Neuronal stem cell (in vitro differentiated cells): ENCODE measurements around the gene SSC5D.
A peak's percentile ranks its signal among the peaks of the same experiment; 100 is the strongest.

Source experiments
- DNase-seq: peaks from one replicate; pipeline ENCODE4 v3.0.0-alpha.2; 2013; ENCODE audit warnings: low spot score
- H2AFZ ChIP-seq: one replicate; pipeline ENCODE4 v1.6.1; 2013; ENCODE audit warnings: mild to moderate bottlenecking, low read length, inconsistent platforms
- H2AK5ac ChIP-seq: 2 replicates; pipeline ENCODE4 v1.6.1; 2013; ENCODE audit warnings: low read depth, mild to moderate bottlenecking, inconsistent platforms, low read length, moderate library complexity, mixed read lengths
- H2BK120ac ChIP-seq: 2 replicates; pipeline ENCODE4 v1.6.1; 2013; ENCODE audit warnings: low read depth, mild to moderate bottlenecking, inconsistent platforms, low read length, moderate library complexity, mixed read lengths
- H2BK12ac ChIP-seq: one replicate; pipeline ENCODE4 v1.6.1; 2013; ENCODE audit warnings: low read length, inconsistent platforms
- H2BK15ac ChIP-seq: 2 replicates; pipeline ENCODE4 v1.6.1; 2013; ENCODE audit warnings: mild to moderate bottlenecking, low read length, inconsistent platforms, mixed read lengths
- H2BK5ac ChIP-seq: one replicate; pipeline ENCODE4 v1.6.1; 2013; ENCODE audit warnings: inconsistent platforms, mild to moderate bottlenecking, low read length, moderate library complexity
- H3K14ac ChIP-seq: one replicate; pipeline ENCODE4 v1.6.1; 2013; ENCODE audit warnings: low read length, inconsistent platforms
- H3K18ac ChIP-seq: 2 replicates; pipeline ENCODE4 v1.6.1; 2013; ENCODE audit warnings: low read length, inconsistent platforms
- H3K23ac ChIP-seq: 2 replicates; pipeline ENCODE4 v1.6.1; 2013; ENCODE audit warnings: low read depth, mild to moderate bottlenecking, mixed read lengths, low read length, inconsistent platforms; ENCODE audit not compliant: poor library complexity
- H3K27ac ChIP-seq: replicated peaks from 3 replicates; pipeline ENCODE4 v1.5.1; 2013; ENCODE audit warnings: low read length, inconsistent platforms
- H3K27me3 ChIP-seq, 3 experiments: 2 replicates each; pipeline ENCODE4 v1.6.1; 2013; ENCODE audit warnings: low read length in 3 of 3, mild to moderate bottlenecking in 2 of 3, inconsistent platforms in 1 of 3, low read depth in 1 of 3, mixed read lengths in 1 of 3, moderate library complexity in 1 of 3; ENCODE audit not compliant: control insufficient read depth in 3 of 3, insufficient read depth in 3 of 3
- H3K36me3 ChIP-seq, 2 donors: replicated peaks in 1 of 2; 2 replicates each; pipeline ENCODE4 v1.6.1; 2013; ENCODE audit warnings: low read length in 2 of 2; ENCODE audit not compliant: control insufficient read depth in 2 of 2, insufficient read depth in 2 of 2
- H3K4ac ChIP-seq: 2 replicates; pipeline ENCODE4 v1.6.1; 2013; ENCODE audit warnings: inconsistent platforms, mild to moderate bottlenecking, low read length, moderate library complexity
- H3K4me1 ChIP-seq, 2 donors: 1 replicate in 1 of 2; 2 replicates in 1 of 2; pipeline ENCODE4 v1.6.1; 2013; ENCODE audit warnings: low read length in 2 of 2, low read depth in 1 of 2; ENCODE audit not compliant: control insufficient read depth in 2 of 2, insufficient read depth in 1 of 2
- H3K4me2 ChIP-seq: one replicate; pipeline ENCODE4 v1.6.1; 2013; ENCODE audit warnings: mild to moderate bottlenecking, low read length, inconsistent platforms; ENCODE audit not compliant: insufficient read depth, poor library complexity, severe bottlenecking
- H3K4me3 ChIP-seq, 2 donors: 2 replicates each; pipeline ENCODE4 v1.5.1; 2013; ENCODE audit warnings: low read length in 2 of 2, mild to moderate bottlenecking in 2 of 2, inconsistent platforms in 1 of 2, moderate library complexity in 1 of 2
- H3K79me1 ChIP-seq: one replicate; pipeline ENCODE4 v1.6.1; 2013; ENCODE audit warnings: low read depth, mild to moderate bottlenecking, inconsistent platforms, low read length, moderate library complexity
- H3K9ac ChIP-seq: one replicate; pipeline ENCODE4 v1.6.1; 2013; ENCODE audit warnings: mild to moderate bottlenecking, low read depth, low read length, inconsistent platforms; ENCODE audit not compliant: poor library complexity
- H3K9me3 ChIP-seq, 2 donors: replicated peaks in 1 of 2; 2 replicates each; pipeline versions ENCODE3 to v1.6.1; 2013; ENCODE audit warnings: low read length in 2 of 2, mild to moderate bottlenecking in 2 of 2, inconsistent platforms in 1 of 2, low read depth in 1 of 2, mixed read lengths in 1 of 2, moderate library complexity in 1 of 2; ENCODE audit not compliant: control insufficient read depth in 2 of 2, insufficient read depth in 1 of 2
- H4K8ac ChIP-seq: one replicate; pipeline ENCODE4 v1.6.1; 2013; ENCODE audit warnings: low read depth, mild to moderate bottlenecking, inconsistent platforms, low read length, moderate library complexity
- H4K91ac ChIP-seq: one replicate; pipeline ENCODE4 v1.6.1; 2013; ENCODE audit warnings: low read length, low read depth, mild to moderate bottlenecking, inconsistent platforms; ENCODE audit not compliant: poor library complexity
- WGBS, 2 donors: extraction: QIAGEN DNeasy Blood & Tissue Kit; methylation state at CpG; one replicate each; pipeline ENCODE4 v1.1.7; 2013; ENCODE audit warnings: missing lambda C conversion rate in 2 of 2, mixed read lengths in 1 of 2; ENCODE audit not compliant: insufficient read length in 2 of 2, insufficient replicate concordance in 1 of 2; ENCODE audit errors: extremely low coverage in 2 of 2; 5-methylcytosine and 5-hydroxymethylcytosine counted together

Gene SSC5D

GRCh38 chr19:55471266-55471665 lies 17.0 kb upstream of the SSC5D start:
- Histone ChIP-seq H2BK15ac (peak overlapping the region; percentile 3), H3K27ac (no peak overlapping the region), H3K36me3 (no peaks in the 10 kb centered on the region), H3K4me1 (peaks cover 11 to 22% of the 10 kb centered on the region in 2 donors), H3K23ac (no peak overlapping the region), H4K8ac (no peak overlapping the region), H3K9me3 (no peaks in the 10 kb centered on the region), H2AFZ (no peak overlapping the region), H3K27me3 (peaks cover 0 to 7% (median 0%) of the 10 kb centered on the region in 3 experiments), H3K14ac (no peak overlapping the region), H2AK5ac (no peak overlapping the region), H2BK12ac (no peak overlapping the region), H3K9ac (no peak overlapping the region), H3K4me3 (no peak overlapping the region), H3K4ac (no peak overlapping the region), H2BK120ac (no peak overlapping the region), H3K18ac (no peak overlapping the region), H2BK5ac (no peak overlapping the region), H4K91ac (no peak overlapping the region), H3K4me2 (no peak overlapping the region), H3K79me1 (no peaks in the 10 kb centered on the region)
- WGBS, 2 donors = no CpG with 5 or more reads among the region's 13 CpGs
- DNase-seq = no peak

- no peak overlapping the region for H4K91ac ChIP-seq
- H2BK12ac ChIP-seq = no peak overlapping the region
- H4K8ac ChIP-seq = no peak overlapping the region
- peaks cover 11 to 22% of the 10 kb centered on the region in 2 donors for H3K4me1 ChIP-seq
- H3K9ac ChIP-seq = no peak overlapping the region
- H3K27me3 ChIP-seq = peaks cover 0 to 2% (median 0%) of the 10 kb centered on the region in 3 experiments
- no peak overlapping the region for H3K23ac ChIP-seq
- no peak overlapping the region for H3K4ac ChIP-seq
- no peaks in the 10 kb centered on the region for H3K9me3 ChIP-seq
- WGBS, 2 donors = no CpG with 5 or more reads among the region's 8 CpGs
- no peaks in the 10 kb centered on the region for H3K79me1 ChIP-seq
- H3K36me3 ChIP-seq = no peaks in the 10 kb centered on the region
- H2BK15ac ChIP-seq = no peak overlapping the region
- no peak for DNase-seq
- no peak overlapping the region for H3K14ac ChIP-seq
- H2BK120ac ChIP-seq = no peak overlapping the region
- H3K18ac ChIP-seq = peak overlapping the region; percentile 19
- H3K4me3 ChIP-seq = no peak overlapping the region
- peak overlapping the region; percentile 86 for H2AK5ac ChIP-seq
- no peak overlapping the region for H2AFZ ChIP-seq
- H3K27ac ChIP-seq = no peak overlapping the region
- no peak overlapping the region for H3K4me2 ChIP-seq
- no peak overlapping the region for H2BK5ac ChIP-seq
Observed at GRCh38 chr19:55472463-55472862, 15.8 kb upstream of the SSC5D start.

- peak overlapping the region; percentile 87 for H3K18ac ChIP-seq
- no peaks in the 10 kb centered on the region for H3K36me3 ChIP-seq
- no peak overlapping the region for H3K4me2 ChIP-seq
- H3K23ac ChIP-seq = no peak overlapping the region
- DNase-seq = no peak
- peaks cover 11 to 24% of the 10 kb centered on the region in 2 donors for H3K4me1 ChIP-seq
- no peak overlapping the region for H3K4me3 ChIP-seq
- peak overlapping the region; percentile 75 for H2AFZ ChIP-seq
- peak overlapping the region; percentile 3 for H3K14ac ChIP-seq
- peak overlapping the region; percentile 12 for H3K27ac ChIP-seq
- no CpG with 5 or more reads among the region's 16 CpGs for WGBS, 2 donors
- H2BK120ac ChIP-seq = no peak overlapping the region
- no peaks in the 10 kb centered on the region for H3K27me3 ChIP-seq
- H3K9ac ChIP-seq = no peak overlapping the region
- no peaks in the 10 kb centered on the region for H3K79me1 ChIP-seq
- H2AK5ac ChIP-seq = peak overlapping the region; percentile 63
- no peak overlapping the region for H3K4ac ChIP-seq
- H3K9me3 ChIP-seq = no peaks in the 10 kb centered on the region
- no peak overlapping the region for H4K8ac ChIP-seq
- peak overlapping the region; percentile 71 for H2BK15ac ChIP-seq
- no peak overlapping the region for H2BK12ac ChIP-seq
- no peak overlapping the region for H2BK5ac ChIP-seq
- no peak overlapping the region for H4K91ac ChIP-seq
Observed at GRCh38 chr19:55473225-55474012, 14.8 kb upstream of the SSC5D start.
